GM18526 (cell line): Measurements from ENCODE around the gene ZNF528.

Experiments
- POLR2A ChIP-seq: IDR thresholded peaks from 3 replicates; pipeline ENCODE4 v1.6.1; 2011; ENCODE audit not compliant: insufficient read length; ENCODE audit errors: extremely low read depth

ZNF528 gene

DNA sequence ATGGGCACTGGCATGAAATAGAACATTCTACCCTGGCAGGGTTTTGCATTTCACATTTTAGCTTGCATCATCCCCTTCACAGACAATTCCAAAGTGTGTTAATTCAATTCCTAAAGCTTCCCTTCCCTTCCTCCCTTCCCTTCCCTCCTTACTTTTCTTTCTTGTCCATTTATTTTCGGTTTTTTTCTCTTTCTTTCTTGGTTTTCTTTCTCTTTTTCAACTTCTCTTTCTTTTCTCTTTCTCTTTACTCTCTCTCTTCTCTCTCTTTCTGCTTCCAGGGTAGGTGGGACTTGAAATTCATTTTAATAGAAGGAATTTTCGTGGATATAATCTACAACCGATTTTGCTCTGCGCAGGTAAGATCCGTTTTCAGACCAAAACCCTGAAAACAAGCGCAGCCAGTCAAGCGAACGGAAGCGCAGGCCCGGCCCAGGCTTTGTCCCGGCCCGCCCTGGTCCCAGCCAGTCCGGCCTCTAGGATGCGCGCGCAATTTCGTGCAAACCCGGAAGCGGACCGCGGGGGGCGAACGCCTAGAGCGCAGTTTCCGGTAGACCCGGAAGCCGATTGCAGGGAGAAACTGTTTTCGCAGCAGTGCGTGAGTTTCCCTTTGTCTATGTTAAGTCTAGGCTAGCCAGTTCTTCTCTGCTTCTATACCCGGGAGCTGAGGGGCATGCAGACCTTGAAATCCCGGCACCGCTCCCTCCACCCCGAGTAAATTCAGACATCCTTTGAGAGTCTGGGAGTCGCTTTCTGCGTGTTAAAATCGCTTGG lies at the start of gene ZNF528:
TSS of gene ZNF528 (plus strand) at position 540 of the 771 bp plus-strand sequence. CDS start 4,165 bp downstream, outside the sequence.
- peak; percentile 52 for TF ChIP-seq POLR2A

- no peak for TF ChIP-seq POLR2A
Measured at GRCh38 chr19:52351512-52351911, 46.1 kb upstream of the ZNF528 start.

DNA sequence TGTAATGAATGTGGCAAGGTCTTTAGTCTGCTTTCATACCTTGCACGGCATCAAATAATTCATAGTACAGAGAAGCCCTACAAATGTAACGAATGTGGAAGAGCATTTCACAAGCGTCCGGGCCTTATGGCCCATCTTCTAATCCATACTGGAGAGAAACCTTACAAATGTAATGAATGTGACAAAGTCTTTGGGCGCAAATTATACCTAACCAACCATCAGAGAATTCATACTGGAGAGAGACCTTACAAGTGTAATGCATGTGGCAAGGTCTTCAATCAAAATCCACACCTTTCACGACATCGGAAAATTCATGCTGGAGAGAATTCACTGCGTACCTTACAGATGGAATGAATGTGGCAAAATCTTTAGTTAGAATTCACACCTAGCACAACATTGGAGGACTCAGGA lies 31.2 kb upstream of the ZNF528 start:
- no peak for TF ChIP-seq POLR2A

DNA sequence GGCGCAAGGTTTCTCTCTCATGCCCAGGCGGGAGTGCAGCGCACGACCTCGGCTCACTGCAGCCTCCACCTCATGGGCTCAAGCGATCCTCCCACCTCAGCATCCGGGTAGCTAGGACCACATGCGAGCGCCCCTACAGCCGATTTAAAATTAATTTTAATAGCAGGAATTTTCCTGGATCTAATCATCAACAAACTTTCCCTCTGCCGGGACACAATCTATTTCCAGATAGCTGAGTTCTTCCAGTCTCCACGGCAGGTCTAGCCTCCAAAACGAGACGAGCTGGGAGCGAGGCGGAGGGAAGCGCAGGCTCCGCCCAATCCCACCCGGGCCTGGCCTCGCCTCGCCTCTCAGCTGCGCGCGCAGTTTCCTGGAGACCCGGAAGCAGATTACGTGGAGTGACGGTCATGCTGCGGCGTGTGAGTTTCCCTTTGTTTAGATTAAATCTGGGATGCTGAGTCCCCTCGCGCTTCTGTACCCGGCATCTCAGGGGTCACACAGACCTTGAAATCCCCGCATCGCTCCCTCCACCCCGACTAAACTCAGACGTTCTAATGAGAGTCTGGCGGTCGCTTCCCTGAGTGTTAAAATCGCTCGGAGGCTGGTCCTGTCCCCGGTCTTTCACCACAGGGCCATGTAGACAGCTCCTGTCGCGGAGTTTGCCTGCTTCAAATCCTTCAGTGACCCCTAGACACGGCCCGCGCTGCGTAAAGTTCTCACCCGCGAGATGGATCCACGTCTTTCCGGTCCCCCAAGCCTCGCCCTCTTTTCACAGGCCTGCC lies 27.9 kb upstream of the ZNF528 start, which contains the start of gene ZNF880:
TSS of gene ZNF880 (plus strand) at position 365 of the 782 bp plus-strand sequence. CDS start at position 408, 43 bp downstream.
- TF ChIP-seq POLR2A = peak; percentile 61

DNA sequence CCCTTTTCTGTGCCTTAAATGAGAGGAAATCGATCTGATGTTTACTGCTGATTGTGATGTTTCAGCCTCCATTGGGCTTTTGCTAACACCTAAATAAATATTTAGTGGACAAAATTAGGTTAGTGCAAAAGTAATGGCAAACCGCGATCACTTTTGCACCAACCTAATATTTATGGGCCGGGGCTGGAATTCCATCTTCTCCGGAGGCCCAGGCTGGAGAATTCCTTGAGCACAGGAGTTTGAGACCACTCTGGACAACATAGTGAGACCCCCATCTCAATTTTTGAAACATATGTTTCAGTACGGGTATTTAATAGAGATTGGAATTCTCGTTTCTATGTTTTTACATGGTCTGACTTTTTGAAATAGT lies 27.3 kb upstream of the ZNF528 start:
- no peak for TF ChIP-seq POLR2A

DNA sequence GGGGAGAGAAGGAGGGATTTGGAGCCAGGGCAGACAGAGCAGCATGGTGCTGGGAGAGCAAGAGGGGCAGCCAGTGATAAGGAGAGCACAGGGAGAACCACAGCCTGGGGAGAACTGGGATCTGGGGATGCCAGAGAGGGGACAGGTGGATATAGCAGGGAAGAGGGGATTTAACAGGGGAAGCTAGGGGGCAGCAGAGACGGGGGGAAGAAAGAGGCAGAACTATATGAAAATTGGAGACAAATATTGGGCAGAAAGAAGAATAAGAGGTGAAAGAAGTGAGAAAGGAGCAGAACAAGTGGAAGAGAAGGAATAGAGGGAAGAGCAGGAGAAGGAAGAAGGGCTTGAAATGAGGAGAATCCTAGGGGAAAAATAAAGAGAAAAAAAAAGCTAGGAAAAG lies 6.5 kb upstream of the ZNF528 start:
- TF ChIP-seq POLR2A = no peak

GRCh38 chr19:52398081-52398441 lies 412 bp downstream of the ZNF528 start:
- no peak for TF ChIP-seq POLR2A

GRCh38 chr19:52410276-52410675 lies 12.6 kb downstream of the ZNF528 start:
- no peak for TF ChIP-seq POLR2A

DNA sequence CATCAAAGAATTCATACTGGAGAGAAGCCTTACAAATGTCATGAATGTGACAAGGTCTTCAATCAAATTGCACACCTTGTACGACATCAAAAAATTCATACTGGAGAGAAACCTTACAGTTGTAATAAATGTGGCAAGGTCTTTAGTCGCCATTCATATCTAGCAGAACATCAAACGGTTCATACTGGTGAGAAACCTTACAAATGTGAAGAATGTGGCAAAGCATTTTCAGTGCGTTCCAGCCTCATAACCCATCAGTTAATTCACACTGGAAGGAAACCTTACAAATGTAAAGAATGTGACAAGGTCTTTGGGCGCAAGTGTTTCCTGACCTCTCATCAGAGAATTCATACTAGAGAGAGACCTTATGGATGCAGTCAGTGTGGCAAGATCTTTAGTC lies 18.1 kb downstream of the ZNF528 start:
- TF ChIP-seq POLR2A = no peak

DNA sequence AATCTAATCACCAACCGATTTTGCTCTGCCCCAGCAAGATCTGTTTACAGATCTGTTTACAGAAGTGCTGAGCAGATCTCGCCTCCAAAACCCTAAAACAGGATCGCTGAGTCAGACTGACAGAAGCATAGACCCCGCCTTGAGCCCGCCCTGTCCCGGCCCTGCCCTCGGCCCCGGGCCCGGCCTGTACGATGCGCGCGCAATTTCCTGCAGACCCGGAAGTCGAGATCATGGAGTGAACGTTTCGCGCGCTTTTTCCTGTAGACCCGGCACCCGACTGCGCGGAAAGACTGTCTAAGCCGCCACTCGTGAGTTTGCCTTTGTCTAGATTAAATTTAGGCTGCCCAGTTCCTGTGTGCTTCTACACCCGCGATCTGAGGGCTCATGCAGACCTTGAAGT lies 31.3 kb downstream of the ZNF528 start, which contains the start of gene ZNF534:
TSS of gene ZNF534 (plus strand) at position 212 of the 400 bp plus-strand sequence. CDS start 2,327 bp downstream, outside the sequence.
- TF ChIP-seq POLR2A = no peak

DNA sequence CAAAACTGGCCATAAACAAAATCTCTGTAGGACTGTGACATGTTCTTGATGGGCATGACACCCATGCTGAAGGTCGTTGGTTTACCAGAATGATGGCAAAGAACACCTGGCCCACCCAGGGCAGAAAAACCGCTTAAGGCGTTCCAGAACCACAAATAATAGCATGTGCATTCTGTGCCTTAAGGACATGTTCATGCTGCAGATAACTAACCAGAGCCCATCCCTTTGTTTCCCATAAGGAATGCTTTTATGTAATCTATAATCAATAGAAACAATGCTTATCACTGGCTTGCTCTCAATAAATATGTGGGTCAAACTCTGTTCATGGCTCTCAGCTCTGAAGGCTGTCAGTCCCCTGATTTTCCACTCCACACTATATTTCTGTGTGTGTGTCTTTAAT lies 44.5 kb downstream of the ZNF528 start:
- no peak for TF ChIP-seq POLR2A

GRCh38 chr19:52444506-52444905 lies 46.9 kb downstream of the ZNF528 start:
- no peak for TF ChIP-seq POLR2A

GRCh38 chr19:52451241-52451640 lies 53.6 kb downstream of the ZNF528 start:
- no peak for TF ChIP-seq POLR2A

- TF ChIP-seq POLR2A = no peak
Measured at GRCh38 chr19:52453324-52454094, 55.9 kb downstream of the ZNF528 start, which contains the start of gene ZNF578. TSS of gene ZNF578 (plus strand) at chr19:52453553. CDS start at chr19:52501846, 48,293 bp downstream.

- no peak for TF ChIP-seq POLR2A
Measured at GRCh38 chr19:52464798-52465470, 67.3 kb downstream of the ZNF528 start.
